Hepatocyte (in vitro differentiated cells): ENCODE data around the gene GATA2. TPM values are rescaled to one million over a fixed set of nuclear protein-coding genes. Genes with fewer than 3 reads are reported as not detected.

Experiments
- DNase-seq: peaks from one replicate; pipeline ENCODE4 v3.0.0-alpha.2; 2016; ENCODE audit warnings: low spot score
- H2AFZ ChIP-seq: fragments of 200-600 bp; sonication (generic); 2 replicates; pipeline ENCODE4 v1.6.0; 2016; ENCODE audit warnings: antibody characterized with exemption, mild to moderate bottlenecking
- H3K27ac ChIP-seq: fragments of 200-600 bp; sonication (generic); 2 replicates; pipeline ENCODE4 v1.5.1; 2016; ENCODE audit warnings: mild to moderate bottlenecking
- H3K27me3 ChIP-seq: fragments of 200-600 bp; sonication (generic); 2 replicates; pipeline ENCODE4 v1.6.1; 2016
- H3K36me3 ChIP-seq: fragments of 200-600 bp; sonication (generic); replicated peaks from 2 replicates; pipeline ENCODE4 v1.5.1; 2016; ENCODE audit warnings: low read depth; ENCODE audit not compliant: insufficient read depth
- H3K4me1 ChIP-seq: fragments of 200-600 bp; sonication (generic); 2 replicates; pipeline ENCODE4 v1.5.1; 2016; ENCODE audit warnings: mild to moderate bottlenecking, moderate library complexity; ENCODE audit not compliant: insufficient read depth
- H3K4me2 ChIP-seq: fragments of 200-600 bp; sonication (generic); 2 replicates; pipeline ENCODE4 v1.6.0; 2016
- H3K4me3 ChIP-seq: fragments of 200-600 bp; sonication (generic); 2 replicates; pipeline ENCODE4 v1.5.1; 2016; ENCODE audit warnings: mild to moderate bottlenecking
- H3K79me2 ChIP-seq: fragments of 200-600 bp; sonication (generic); 2 replicates; pipeline ENCODE4 v1.6.0; 2017; ENCODE audit warnings: mild to moderate bottlenecking
- H3K9me2 ChIP-seq: fragments of 200-600 bp; sonication (generic); replicated peaks from 2 replicates; pipeline ENCODE4 v1.6.0; 2017; ENCODE audit warnings: mild to moderate bottlenecking; ENCODE audit not compliant: insufficient read depth
- H3K9me3 ChIP-seq: fragments of 200-600 bp; sonication (generic); 2 replicates; pipeline ENCODE4 v1.5.1; 2016; ENCODE audit warnings: low read depth, mild to moderate bottlenecking
- H4K20me1 ChIP-seq: fragments of 200-600 bp; sonication (generic); 2 replicates; pipeline ENCODE4 v1.6.0; 2016; ENCODE audit warnings: mild to moderate bottlenecking; ENCODE audit not compliant: insufficient read depth, poor library complexity, severe bottlenecking
- CTCF ChIP-seq: fragments of 200-600 bp; sonication (generic); IDR thresholded peaks from 2 replicates; pipeline ENCODE4 v1.5.1; 2016; ENCODE audit warnings: antibody characterized with exemption, mild to moderate bottlenecking; ENCODE audit not compliant: poor library complexity
- EZH2 ChIP-seq: fragments of 200-600 bp; sonication (generic); IDR thresholded peaks from 2 replicates; pipeline ENCODE4 v1.6.1; 2016; ENCODE audit warnings: antibody characterized with exemption, mild to moderate bottlenecking, borderline replicate concordance
- EZH2phosphoT487 ChIP-seq: fragments of 200-600 bp; sonication (generic); IDR thresholded peaks from one replicate; pipeline ENCODE4 v1.6.1; 2018; ENCODE audit warnings: antibody characterized with exemption, mild to moderate bottlenecking, low read depth, moderate library complexity; ENCODE audit not compliant: unreplicated experiment, severe bottlenecking
- WGBS: methylation state at CpG from one replicate; pipeline ENCODE4 v1.1.6; 2016; ENCODE audit warnings: low lambda C conversion rate; ENCODE audit errors: missing lambda C conversion rate; 5-methylcytosine and 5-hydroxymethylcytosine counted together
- polyA plus RNA-seq: library from polyadenylated mRNA; unstranded; fragments of >200 nt; fragmentation: Nextera tagmentation; extraction: Ambion mirVana; gene quantifications from 2 replicates; pipeline ENCODE4 v1.2.1, GENCODE V29; 2016
- total RNA-seq: library from RNA; depleted of rRNA; stranded (reverse); fragments of >200 nt; gene quantifications from 2 replicates; pipeline ENCODE4 v1.2.3, GENCODE V29; 2014

The GATA2 gene
- total and polyA plus RNA-seq, 2 experiments from 2014 or later, result 2.4 to 2.6 TPM

- H3K4me2 ChIP-seq, result peak overlapping the region; percentile 48
- H3K4me3 ChIP-seq, result no peak overlapping the region
- 38% methylated on average over 26 of the region's 26 CpGs for WGBS
- no peaks in the 10 kb centered on the region for H3K79me2 ChIP-seq
- peaks cover 35% of the 10 kb centered on the region for H3K4me1 ChIP-seq
- peak; percentile 77 for TF ChIP-seq EZH2
- TF ChIP-seq EZH2phosphoT487, result no peak
- no peaks in the 10 kb centered on the region for H3K36me3 ChIP-seq
- no peaks in the 10 kb centered on the region for H3K9me3 ChIP-seq
- no peak for DNase-seq
- H2AFZ ChIP-seq, result no peak overlapping the region
- no peaks in the 10 kb centered on the region for H3K9me2 ChIP-seq
- no peaks in the 10 kb centered on the region for H4K20me1 ChIP-seq
- H3K27ac ChIP-seq, result no peak overlapping the region
- H3K27me3 ChIP-seq, result peaks cover 70% of the 10 kb centered on the region
Observed at GRCh38 chr3:128483657-128484403, 9.2 kb downstream of the GATA2 start.

GRCh38 chr3:128482666-128483656, 10.0 kb downstream of the GATA2 start:
- Histone ChIP-seq H4K20me1 (no peaks in the 10 kb centered on the region), H3K4me1 (peaks cover 26% of the 10 kb centered on the region), H3K4me3 (no peak overlapping the region), H3K9me3 (no peaks in the 10 kb centered on the region), H3K9me2 (no peaks in the 10 kb centered on the region), H3K36me3 (no peaks in the 10 kb centered on the region), H3K4me2 (peak overlapping the region; percentile 48), H3K27ac (no peak overlapping the region), H3K79me2 (no peaks in the 10 kb centered on the region), H2AFZ (no peak overlapping the region), H3K27me3 (peaks cover 61% of the 10 kb centered on the region)
- peak; percentile 56 for DNase-seq
- TF ChIP-seq CTCF (peak; percentile 25), EZH2phosphoT487 (peak; percentile 56), EZH2 (peak; percentile 59)
- 21% methylated on average over 30 of the region's 33 CpGs for WGBS

GRCh38 chr3:128482175-128482574, 10.8 kb downstream of the GATA2 start:
- H3K9me2 ChIP-seq, result no peaks in the 10 kb centered on the region
- no peak overlapping the region for H2AFZ ChIP-seq
- H3K27me3 ChIP-seq, result peaks cover 55% of the 10 kb centered on the region
- WGBS, result 54% methylated on average over 11 of the region's 11 CpGs
- H3K27ac ChIP-seq, result no peak overlapping the region
- H3K4me2 ChIP-seq, result no peak overlapping the region
- no peak overlapping the region for H3K4me3 ChIP-seq
- no peaks in the 10 kb centered on the region for H3K79me2 ChIP-seq
- peaks cover 19% of the 10 kb centered on the region for H3K4me1 ChIP-seq
- H3K36me3 ChIP-seq, result no peaks in the 10 kb centered on the region
- no peaks in the 10 kb centered on the region for H3K9me3 ChIP-seq
- no peak for DNase-seq
- H4K20me1 ChIP-seq, result no peaks in the 10 kb centered on the region
- TF ChIP-seq EZH2 (no peak), EZH2phosphoT487 (no peak), CTCF (no peak)
